ENCODE data around the gene RABIF.

DNA sequence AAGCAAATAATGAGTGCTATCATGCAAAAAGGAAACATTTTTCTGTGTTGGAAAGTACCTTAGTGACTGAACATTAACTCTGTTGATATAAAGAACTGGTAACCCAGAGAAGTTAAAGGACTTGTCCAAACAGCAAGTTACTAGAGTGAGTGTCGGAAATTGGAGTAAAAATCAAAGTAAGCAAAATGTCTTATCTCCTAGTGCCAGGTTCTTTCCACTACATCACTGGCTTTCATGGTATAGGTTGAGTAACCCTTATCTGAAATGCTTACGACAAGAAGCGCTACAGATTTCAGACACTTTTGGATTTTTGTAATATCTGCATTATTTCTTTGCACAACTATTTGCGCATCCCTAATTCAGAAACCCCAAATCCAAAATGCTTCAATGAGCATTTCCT is 16.4 kb upstream of the RABIF start:
- TF ChIP-seq, protein P1, sequence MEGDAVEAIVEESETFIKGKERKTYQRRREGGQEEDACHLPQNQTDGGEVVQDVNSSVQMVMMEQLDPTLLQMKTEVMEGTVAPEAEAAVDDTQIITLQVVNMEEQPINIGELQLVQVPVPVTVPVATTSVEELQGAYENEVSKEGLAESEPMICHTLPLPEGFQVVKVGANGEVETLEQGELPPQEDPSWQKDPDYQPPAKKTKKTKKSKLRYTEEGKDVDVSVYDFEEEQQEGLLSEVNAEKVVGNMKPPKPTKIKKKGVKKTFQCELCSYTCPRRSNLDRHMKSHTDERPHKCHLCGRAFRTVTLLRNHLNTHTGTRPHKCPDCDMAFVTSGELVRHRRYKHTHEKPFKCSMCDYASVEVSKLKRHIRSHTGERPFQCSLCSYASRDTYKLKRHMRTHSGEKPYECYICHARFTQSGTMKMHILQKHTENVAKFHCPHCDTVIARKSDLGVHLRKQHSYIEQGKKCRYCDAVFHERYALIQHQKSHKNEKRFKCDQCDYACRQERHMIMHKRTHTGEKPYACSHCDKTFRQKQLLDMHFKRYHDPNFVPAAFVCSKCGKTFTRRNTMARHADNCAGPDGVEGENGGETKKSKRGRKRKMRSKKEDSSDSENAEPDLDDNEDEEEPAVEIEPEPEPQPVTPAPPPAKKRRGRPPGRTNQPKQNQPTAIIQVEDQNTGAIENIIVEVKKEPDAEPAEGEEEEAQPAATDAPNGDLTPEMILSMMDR (IDR thresholded peaks at IDR 0.05): no peak
- no peak for TF ChIP-seq POLR2A (IDR thresholded peaks at IDR 0.05)
